Esophagus squamous epithelium (tissue), 4 donors: Measurements from ENCODE around the gene AQP9.

ENCODE experiments used
- POLR2A ChIP-seq, 4 donors: fragments of 450-650 bp; IDR thresholded peaks; one replicate each; pipeline ENCODE4 v1.6.1; 2017; ENCODE audit warnings: antibody characterized with exemption in 4 of 4, mild to moderate bottlenecking in 4 of 4, moderate library complexity in 3 of 4
- TF ChIP-seq, protein P1 (sequence below), 6 experiments: fragments of 450-650 bp in 4 of 6; fragments of 200-600 bp in 2 of 6; sonication (generic) in 2 of 6; IDR thresholded peaks; one replicate each; pipeline ENCODE4 v1.5.1; 2016 to 2019; ENCODE audit warnings: antibody characterized with exemption in 6 of 6, mild to moderate bottlenecking in 4 of 6, moderate library complexity in 4 of 6

DNA sequence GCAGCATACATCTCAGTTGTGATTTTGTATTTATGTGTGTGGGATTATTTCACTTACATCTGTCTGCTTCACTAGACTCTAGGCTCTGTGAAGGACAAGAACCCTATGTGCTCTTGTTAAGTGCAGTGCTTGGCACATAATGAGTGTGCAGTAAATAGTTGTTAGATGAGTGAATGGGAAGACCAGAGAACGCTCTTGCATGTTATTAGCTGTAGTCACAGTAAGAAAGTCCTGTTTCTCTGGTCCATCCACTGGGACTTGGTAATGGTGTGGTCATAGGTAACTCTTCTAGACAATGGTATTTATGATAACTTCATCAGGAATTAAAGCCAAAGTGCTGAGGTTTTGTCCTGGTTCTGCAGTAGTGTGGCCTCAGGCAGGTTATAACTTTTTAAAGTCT, 1.4 kb upstream of the AQP9 start:
- no peak for TF ChIP-seq POLR2A (IDR thresholded peaks at IDR 0.05)
- TF ChIP-seq, protein P1, sequence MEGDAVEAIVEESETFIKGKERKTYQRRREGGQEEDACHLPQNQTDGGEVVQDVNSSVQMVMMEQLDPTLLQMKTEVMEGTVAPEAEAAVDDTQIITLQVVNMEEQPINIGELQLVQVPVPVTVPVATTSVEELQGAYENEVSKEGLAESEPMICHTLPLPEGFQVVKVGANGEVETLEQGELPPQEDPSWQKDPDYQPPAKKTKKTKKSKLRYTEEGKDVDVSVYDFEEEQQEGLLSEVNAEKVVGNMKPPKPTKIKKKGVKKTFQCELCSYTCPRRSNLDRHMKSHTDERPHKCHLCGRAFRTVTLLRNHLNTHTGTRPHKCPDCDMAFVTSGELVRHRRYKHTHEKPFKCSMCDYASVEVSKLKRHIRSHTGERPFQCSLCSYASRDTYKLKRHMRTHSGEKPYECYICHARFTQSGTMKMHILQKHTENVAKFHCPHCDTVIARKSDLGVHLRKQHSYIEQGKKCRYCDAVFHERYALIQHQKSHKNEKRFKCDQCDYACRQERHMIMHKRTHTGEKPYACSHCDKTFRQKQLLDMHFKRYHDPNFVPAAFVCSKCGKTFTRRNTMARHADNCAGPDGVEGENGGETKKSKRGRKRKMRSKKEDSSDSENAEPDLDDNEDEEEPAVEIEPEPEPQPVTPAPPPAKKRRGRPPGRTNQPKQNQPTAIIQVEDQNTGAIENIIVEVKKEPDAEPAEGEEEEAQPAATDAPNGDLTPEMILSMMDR (IDR thresholded peaks at IDR 0.05) = no peak
